ENCODE results near the gene AATK. TPM values are rescaled to one million over a fixed set of nuclear protein-coding genes. Genes with fewer than 3 reads are reported as not detected.

Gene AATK
- total and polyA plus RNA-seq, 4 donors = 9.6 to 54.6 (median 23.7) TPM

DNA sequence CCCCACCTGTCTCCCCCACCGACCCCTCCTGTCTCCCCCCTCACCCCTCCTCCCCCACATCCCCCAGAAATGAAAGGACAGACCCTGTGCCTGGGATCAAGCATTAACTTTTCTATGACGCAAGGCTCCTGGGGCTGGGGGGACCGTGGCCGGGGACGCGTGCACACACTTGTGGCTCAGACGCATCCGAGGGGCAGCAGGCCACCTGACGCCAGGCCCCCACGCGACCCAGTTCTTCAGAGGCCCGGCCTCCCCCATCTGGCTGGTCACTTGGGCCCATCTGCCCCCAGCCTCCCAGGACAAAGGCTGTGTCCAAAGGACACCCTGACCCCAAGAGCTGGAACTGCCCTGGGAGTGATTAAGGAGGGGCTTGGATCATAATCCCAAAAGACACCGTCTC is 14.7 kb downstream of the AATK start:
- peaks cover 0 to 7% (median 0%) of the 10 kb centered on the region in 5 donors for H3K4me1 ChIP-seq (ENCODE audit: control insufficient read depth in 5 of 5, insufficient read depth in 5 of 5, low read length in 5 of 5)
- TF ChIP-seq, protein P1, sequence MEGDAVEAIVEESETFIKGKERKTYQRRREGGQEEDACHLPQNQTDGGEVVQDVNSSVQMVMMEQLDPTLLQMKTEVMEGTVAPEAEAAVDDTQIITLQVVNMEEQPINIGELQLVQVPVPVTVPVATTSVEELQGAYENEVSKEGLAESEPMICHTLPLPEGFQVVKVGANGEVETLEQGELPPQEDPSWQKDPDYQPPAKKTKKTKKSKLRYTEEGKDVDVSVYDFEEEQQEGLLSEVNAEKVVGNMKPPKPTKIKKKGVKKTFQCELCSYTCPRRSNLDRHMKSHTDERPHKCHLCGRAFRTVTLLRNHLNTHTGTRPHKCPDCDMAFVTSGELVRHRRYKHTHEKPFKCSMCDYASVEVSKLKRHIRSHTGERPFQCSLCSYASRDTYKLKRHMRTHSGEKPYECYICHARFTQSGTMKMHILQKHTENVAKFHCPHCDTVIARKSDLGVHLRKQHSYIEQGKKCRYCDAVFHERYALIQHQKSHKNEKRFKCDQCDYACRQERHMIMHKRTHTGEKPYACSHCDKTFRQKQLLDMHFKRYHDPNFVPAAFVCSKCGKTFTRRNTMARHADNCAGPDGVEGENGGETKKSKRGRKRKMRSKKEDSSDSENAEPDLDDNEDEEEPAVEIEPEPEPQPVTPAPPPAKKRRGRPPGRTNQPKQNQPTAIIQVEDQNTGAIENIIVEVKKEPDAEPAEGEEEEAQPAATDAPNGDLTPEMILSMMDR (IDR thresholded peaks at IDR 0.05; ENCODE audit: control extremely low read depth, extremely low read depth) = no peak
- no peaks in the 10 kb centered on the region for H3K27me3 ChIP-seq (ENCODE audit: control insufficient read depth in 3 of 3, insufficient read depth in 3 of 3, low read length in 2 of 3)
- H3K36me3 ChIP-seq (ENCODE audit: control insufficient read depth in 4 of 4, insufficient read depth in 4 of 4, low read length in 4 of 4) = no peaks in the 10 kb centered on the region
- no peak overlapping the region for H3K4me3 ChIP-seq
- ATAC-seq (ENCODE audit: insufficient read depth, low FRiP score) = no peak
- peaks cover 0 to 4% (median 0%) of the 10 kb centered on the region in 4 donors for H3K9me3 ChIP-seq (ENCODE audit: control insufficient read depth in 4 of 4, insufficient read depth in 3 of 4, low read length in 3 of 4)
- no peak overlapping the region for H3K9ac ChIP-seq (ENCODE audit: insufficient read depth in 1 of 2, low read length in 2 of 2)
- H3K27ac ChIP-seq (ENCODE audit: low read depth in 1 of 2, low read length in 1 of 2) = peak overlapping the region in 1 of 2 donors; percentile 35
- 46 to 70% methylated on average over 12 of the region's 13 CpGs for WGBS, 2 donors
- no peak for DNase-seq

DNA sequence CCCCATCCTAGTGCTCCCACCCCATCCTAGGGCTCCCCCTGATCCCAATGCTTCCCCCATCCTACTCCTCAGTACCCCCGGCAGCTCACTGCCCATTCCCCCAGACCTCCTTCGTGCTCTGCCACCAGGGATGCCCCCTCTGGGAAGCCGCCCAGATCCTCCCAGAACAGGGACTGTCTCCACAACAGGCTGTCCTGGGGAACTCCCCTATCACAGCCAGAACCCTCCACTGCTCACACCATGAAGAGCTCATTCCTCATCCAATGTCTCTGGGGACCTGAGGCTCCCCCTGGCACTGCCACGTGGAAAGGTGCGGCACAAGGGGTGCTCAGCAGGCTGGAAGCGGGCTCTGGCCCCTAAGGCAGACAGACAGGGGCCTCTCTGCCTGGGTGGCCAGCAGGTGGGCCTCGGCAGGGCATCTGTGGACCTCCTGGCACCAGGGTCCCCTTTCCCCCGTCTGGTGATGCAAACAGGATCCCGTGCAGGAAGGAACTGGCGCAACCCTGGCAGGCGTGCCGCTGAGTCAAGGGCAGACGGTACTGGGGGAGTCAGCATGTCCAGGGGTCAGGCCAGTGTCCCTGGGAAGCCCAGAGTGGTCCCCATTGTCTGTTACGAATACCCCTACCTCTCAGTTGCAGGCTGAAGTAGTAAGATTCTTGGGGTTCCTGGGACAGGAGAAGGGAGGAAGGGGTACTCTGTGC is 15.5 kb downstream of the AATK start:
- Histone ChIP-seq H3K4me3 (no peak overlapping the region), H3K9ac (ENCODE audit: insufficient read depth in 1 of 2, low read length in 2 of 2) (no peak overlapping the region), H3K27me3 (ENCODE audit: control insufficient read depth in 3 of 3, insufficient read depth in 3 of 3, low read length in 2 of 3) (no peaks in the 10 kb centered on the region), H3K9me3 (ENCODE audit: control insufficient read depth in 4 of 4, insufficient read depth in 3 of 4, low read length in 3 of 4) (peaks cover 0 to 4% (median 0%) of the 10 kb centered on the region in 4 donors), H3K4me1 (ENCODE audit: control insufficient read depth in 5 of 5, insufficient read depth in 5 of 5, low read length in 5 of 5) (peaks cover 0 to 7% (median 0%) of the 10 kb centered on the region in 5 donors), H3K27ac (ENCODE audit: low read depth in 1 of 2, low read length in 1 of 2) (peak overlapping the region in 1 of 2 donors; percentile 77), H3K36me3 (ENCODE audit: control insufficient read depth in 4 of 4, insufficient read depth in 4 of 4, low read length in 4 of 4) (no peaks in the 10 kb centered on the region)
- WGBS, 2 donors = 36 to 59% methylated on average over 11 to 14 of the region's 14 CpGs
- TF ChIP-seq, protein P1 (IDR thresholded peaks at IDR 0.05; ENCODE audit: control extremely low read depth, extremely low read depth) = no peak
- no peak for ATAC-seq (ENCODE audit: insufficient read depth, low FRiP score)
- DNase-seq = no peak

DNA sequence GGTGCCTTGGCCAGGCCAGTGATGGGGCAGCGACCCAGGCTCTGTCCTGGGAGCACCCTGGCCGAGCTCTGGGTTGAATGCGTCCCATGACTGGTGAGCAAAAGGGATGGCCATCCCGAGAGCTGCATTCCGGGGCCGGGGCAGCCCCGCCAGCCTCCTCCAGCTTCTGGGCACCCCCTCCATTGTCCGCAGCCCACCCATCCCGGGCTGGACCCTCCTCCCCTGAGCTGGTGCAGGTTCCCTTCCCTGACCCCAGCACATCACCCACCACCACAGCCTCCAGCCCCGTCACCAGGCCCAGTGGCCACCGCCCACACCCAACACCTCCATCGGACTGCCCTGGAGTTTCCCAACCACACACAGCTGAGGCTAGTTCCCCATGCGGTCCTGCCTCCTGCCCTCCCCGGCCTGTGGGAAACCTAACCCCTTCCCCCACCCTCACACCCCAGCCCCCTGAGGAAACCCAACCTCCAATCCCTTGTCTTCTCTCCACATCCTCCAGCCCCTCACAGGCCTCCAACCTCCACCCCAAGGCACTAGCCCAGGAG is 17.0 kb downstream of the AATK start:
- no peak overlapping the region for H3K27ac ChIP-seq (ENCODE audit: low read depth in 1 of 2, low read length in 1 of 2)
- peaks cover 0 to 4% (median 0%) of the 10 kb centered on the region in 4 donors for H3K9me3 ChIP-seq (ENCODE audit: control insufficient read depth in 4 of 4, insufficient read depth in 3 of 4, low read length in 3 of 4)
- ATAC-seq (ENCODE audit: insufficient read depth, low FRiP score) (no peak), DNase-seq (no peak)
- no peaks in the 10 kb centered on the region for H3K27me3 ChIP-seq (ENCODE audit: control insufficient read depth in 3 of 3, insufficient read depth in 3 of 3, low read length in 2 of 3)
- H3K4me1 ChIP-seq (ENCODE audit: control insufficient read depth in 5 of 5, insufficient read depth in 5 of 5, low read length in 5 of 5) = peaks cover 0 to 7% (median 0%) of the 10 kb centered on the region in 5 donors
- 67 to 76% methylated on average over 14 of the region's 14 CpGs for WGBS, 2 donors
- no peak overlapping the region for H3K4me3 ChIP-seq
- TF ChIP-seq, protein P1 (IDR thresholded peaks at IDR 0.05; ENCODE audit: control extremely low read depth, extremely low read depth) = no peak
- H3K9ac ChIP-seq (ENCODE audit: insufficient read depth in 1 of 2, low read length in 2 of 2) = no peak overlapping the region
- no peaks in the 10 kb centered on the region for H3K36me3 ChIP-seq (ENCODE audit: control insufficient read depth in 4 of 4, insufficient read depth in 4 of 4, low read length in 4 of 4)
